ENCODE measurements around the gene GDF9. TPM values are rescaled to one million over a fixed set of nuclear protein-coding genes. Genes with fewer than 3 reads are reported as not detected.

The GDF9 gene
- total RNA-seq, 1 donor from 2014 or later: 0.52 TPM

- H3K4me3 ChIP-seq (ENCODE audit: low read depth, low read length): no peak overlapping the region
- no peak for TF ChIP-seq CTCF (conservative IDR thresholded peaks at IDR 0.05; ENCODE audit: low read depth, low read length)
- no peak for DNase-seq (ENCODE audit: low read depth)
Observed at GRCh38 chr5:132853790-132854189, 12.5 kb downstream of the GDF9 start.

- no peak overlapping the region for H3K4me3 ChIP-seq (ENCODE audit: low read depth, low read length)
- DNase-seq (ENCODE audit: low read depth): no peak
- no peak for TF ChIP-seq CTCF (conservative IDR thresholded peaks at IDR 0.05; ENCODE audit: low read depth, low read length)
Observed at GRCh38 chr5:132853323-132853722, 12.9 kb downstream of the GDF9 start.

- no peak for DNase-seq (ENCODE audit: low read depth)
- H3K4me3 ChIP-seq (ENCODE audit: low read depth, low read length): no peak overlapping the region
Observed at GRCh38 chr5:132850066-132850465, 16.2 kb downstream of the GDF9 start.

GRCh38 chr5:132849347-132849746 lies 16.9 kb downstream of the GDF9 start:
- no peak overlapping the region for H3K4me3 ChIP-seq (ENCODE audit: low read depth, low read length)
- no peak for DNase-seq (ENCODE audit: low read depth)
- TF ChIP-seq CTCF (conservative IDR thresholded peaks at IDR 0.05; ENCODE audit: low read depth, low read length): no peak

More at GRCh38 chr5:132850066-132850465, 16.2 kb downstream of the GDF9 start:
- TF ChIP-seq CTCF (conservative IDR thresholded peaks at IDR 0.05; ENCODE audit: low read depth, low read length): no peak

DNA sequence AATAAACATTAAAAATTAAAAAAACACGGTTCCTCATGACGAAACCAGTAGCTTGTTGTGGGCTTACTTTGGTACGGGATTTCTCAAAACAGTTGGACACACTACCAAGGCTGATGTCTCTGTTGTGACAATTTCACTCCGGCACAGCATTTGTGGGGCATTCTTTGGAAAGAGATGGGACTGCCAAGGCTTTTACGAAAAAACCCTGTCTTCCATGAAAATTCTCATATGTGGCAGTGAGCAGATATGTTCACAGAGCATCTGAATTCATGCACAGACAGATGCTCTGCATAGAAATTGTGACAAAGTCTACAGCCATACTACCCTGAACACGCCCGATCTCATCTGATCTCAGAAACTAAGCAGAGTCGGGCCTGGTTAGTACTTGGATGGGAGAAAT lies 18.0 kb downstream of the GDF9 start:
- H3K4me3 ChIP-seq (ENCODE audit: low read depth, low read length): no peak overlapping the region
- no peak for TF ChIP-seq CTCF (conservative IDR thresholded peaks at IDR 0.05; ENCODE audit: low read depth, low read length)
- DNase-seq (ENCODE audit: low read depth): no peak

DNA sequence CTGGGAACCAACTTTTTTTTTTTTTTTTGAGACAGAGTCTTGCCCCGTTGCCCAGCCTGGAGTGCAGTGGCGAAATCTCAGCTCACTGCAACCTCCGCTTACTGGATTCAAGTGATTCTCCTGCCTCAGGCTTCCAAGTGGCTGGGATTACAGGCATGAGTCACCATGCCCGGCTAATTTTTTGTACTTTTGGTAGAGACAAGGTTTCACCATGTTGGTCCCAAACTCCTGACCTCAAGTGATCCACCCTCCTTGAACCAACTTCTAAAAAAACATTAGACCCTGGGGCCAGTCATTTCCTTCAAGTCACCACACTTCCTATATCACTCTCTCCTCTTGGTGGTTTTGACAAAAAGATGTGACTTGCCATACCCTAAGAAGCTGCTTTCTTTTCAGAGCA lies 25.0 kb downstream of the GDF9 start:
- TF ChIP-seq CTCF (conservative IDR thresholded peaks at IDR 0.05; ENCODE audit: low read depth, low read length): no peak
- no peak for DNase-seq (ENCODE audit: low read depth)
- no peak overlapping the region for H3K4me3 ChIP-seq (ENCODE audit: low read depth, low read length)

GRCh38 chr5:132840896-132841295 lies 25.4 kb downstream of the GDF9 start:
- H3K4me3 ChIP-seq (ENCODE audit: low read depth, low read length): no peak overlapping the region
- no peak for DNase-seq (ENCODE audit: low read depth)
- no peak for TF ChIP-seq CTCF (conservative IDR thresholded peaks at IDR 0.05; ENCODE audit: low read depth, low read length)

All from epithelial cell of proximal tubule (primary cell).